K562 (cell line): ENCODE data around the gene SMIM21. TPM values are rescaled to one million over a fixed set of nuclear protein-coding genes. Genes with fewer than 3 reads are reported as not detected.

Experiments used
- ATAC-seq: fragments of 200-7000 bp; cut with Tn5 transposase; 3 replicates; pipeline ENCODE4 v1.9.1; 2020; ENCODE audit warnings: moderate library complexity
- BruUV-seq: library from RNA; stranded (reverse); fragments of 400-500 nt; replicated peaks from 2 replicates; lab custom pipeline; 2021; lab: Mats Ljungman, UMichigan
- CTCF ChIA-PET: fragments of 300-600 bp; formaldehyde crosslinking; extraction: SDS; loops from one replicate; lab custom pipeline; 2021; ENCODE audit warnings: low intra/inter-chr PET ratio; lab: Yijun Ruan, JAX
- POLR2A ChIA-PET: fragments of 300-600, 350-650 bp; sonication (Branson Sonifier 250); formaldehyde crosslinking; extraction: SDS; loops from one replicate; lab custom pipeline; 2021; ENCODE audit warnings: antibody characterized with exemption, inconsistent platforms; lab: Yijun Ruan, JAX
- DNase-seq, 4 experiments: peaks; one replicate each; pipeline versions ENCODE4 v3.0.0 to v3.0.0-alpha.2; 2011 to 2018; ENCODE audit warnings: low spot score in 3 of 4, mixed read lengths in 3 of 4; ENCODE audit errors: extremely low read depth in 1 of 4
- FAIRE-seq: peaks from 2 replicates; lab custom pipeline; 2011; peaks lifted over from hg19 to GRCh38; lab: Jason Lieb, UNC
- H2AFZ ChIP-seq: 2 replicates; pipeline ENCODE4 v1.6.0; 2011; ENCODE audit warnings: low read depth, low read length, control low read depth, inconsistent platforms
- H3K27ac ChIP-seq: fragments of 200-600 bp; 3 replicates; pipeline ENCODE4 v1.8.0; 2011; ENCODE audit warnings: low read depth, mild to moderate bottlenecking, control low read depth, inconsistent platforms, low read length, moderate library complexity, mixed read lengths; ENCODE audit errors: extremely low read depth
- H3K27me3 ChIP-seq, 2 experiments: fragments of 300-600 bp in 1 of 2; 2 replicates in 1 of 2; 3 replicates in 1 of 2; pipeline versions ENCODE4 v1.6.0 to v1.8.0; 2011; ENCODE audit warnings: inconsistent platforms in 2 of 2, low read length in 2 of 2, mild to moderate bottlenecking in 1 of 2, mixed read lengths in 1 of 2, moderate library complexity in 1 of 2; ENCODE audit not compliant: control insufficient read depth in 2 of 2, insufficient read depth in 2 of 2
- H3K36me3 ChIP-seq: fragments of 300-600 bp; 3 replicates; pipeline ENCODE4 v1.8.0; 2011; ENCODE audit warnings: mild to moderate bottlenecking, low read length, inconsistent platforms; ENCODE audit not compliant: control insufficient read depth, insufficient read depth
- H3K4me1 ChIP-seq, 2 experiments: fragments of 200-600 bp in 1 of 2; replicated peaks in 1 of 2; 2 replicates in 1 of 2; 3 replicates in 1 of 2; pipeline versions ENCODE4 v1.5.1 to v1.8.0; 2011; ENCODE audit warnings: inconsistent platforms in 2 of 2, low read length in 2 of 2, mild to moderate bottlenecking in 1 of 2, mixed read lengths in 1 of 2, moderate library complexity in 1 of 2; ENCODE audit not compliant: control insufficient read depth in 2 of 2, insufficient read depth in 2 of 2
- H3K4me2 ChIP-seq: 2 replicates; pipeline ENCODE4 v1.6.1; 2011; ENCODE audit warnings: low read length, control low read depth, inconsistent platforms, mixed read lengths; ENCODE audit not compliant: insufficient read depth
- H3K4me3 ChIP-seq: fragments of 200-600 bp; sonication (generic), shearing (Covaris generic); 2 replicates; pipeline ENCODE4 v1.5.1; 2016; ENCODE audit warnings: control low read depth, inconsistent platforms
- H3K79me2 ChIP-seq: fragments of 200-600 bp; 3 replicates; pipeline ENCODE4 v1.8.0; 2011; ENCODE audit warnings: low read length, inconsistent platforms; ENCODE audit not compliant: control insufficient read depth, insufficient read depth
- H3K9ac ChIP-seq, 2 experiments: 2 replicates each; pipeline versions ENCODE4 v1.6.0 to v1.6.1; 2011; ENCODE audit warnings: low read depth in 2 of 2, low read length in 2 of 2, control low read depth in 1 of 2, inconsistent platforms in 1 of 2, mild to moderate bottlenecking in 1 of 2, mixed read lengths in 1 of 2; ENCODE audit not compliant: insufficient read depth in 1 of 2
- H3K9me1 ChIP-seq: one replicate; pipeline ENCODE4 v1.6.0; 2011; ENCODE audit warnings: inconsistent platforms, mild to moderate bottlenecking, low read length, moderate library complexity; ENCODE audit not compliant: control insufficient read depth, insufficient read depth
- H3K9me3 ChIP-seq: replicated peaks from 2 replicates; pipeline ENCODE4 v1.5.1; 2011; ENCODE audit warnings: low read depth, low read length, inconsistent platforms; ENCODE audit not compliant: control insufficient read depth, insufficient read depth
- H4K20me1 ChIP-seq: replicated peaks from 2 replicates; pipeline ENCODE4 v1.6.1; 2011; ENCODE audit warnings: low read length, inconsistent platforms, mixed read lengths; ENCODE audit not compliant: control insufficient read depth, insufficient read depth
- CCNT2 ChIP-seq: IDR thresholded peaks from 2 replicates; pipeline ENCODE4 v1.6.1; 2011; ENCODE audit warnings: borderline replicate concordance, low read depth, mild to moderate bottlenecking, moderate library complexity, mixed read lengths, low read length; ENCODE audit not compliant: insufficient read length; ENCODE audit errors: extremely low read depth
- CREB5 ChIP-seq: fragments of 250-450 bp; sonication (Bioruptor Pico); IDR thresholded peaks from 2 replicates; pipeline ENCODE4 v1.5.0; 2020; ENCODE audit warnings: mild to moderate bottlenecking
- ILF3 ChIP-seq: fragments of 450-650 bp; IDR thresholded peaks from 2 replicates; pipeline ENCODE4 v1.6.1; 2018; ENCODE audit warnings: antibody characterized with exemption, mild to moderate bottlenecking, moderate library complexity, borderline replicate concordance
- NFATC3 ChIP-seq: fragments of 450-650 bp; IDR thresholded peaks from 2 replicates; pipeline ENCODE4 v1.6.1; 2017; ENCODE audit warnings: mild to moderate bottlenecking
- PCBP2 ChIP-seq: fragments of 200-400 bp; formaldehyde crosslinking; IDR thresholded peaks from 2 replicates; pipeline ENCODE4 v1.6.1; 2018; ENCODE audit warnings: low read length, low read depth, mild to moderate bottlenecking, moderate library complexity; ENCODE audit not compliant: poor library complexity, severe bottlenecking
- TSC22D4 ChIP-seq: fragments of 450-650 bp; IDR thresholded peaks from 2 replicates; pipeline ENCODE4 v1.6.1; 2016; ENCODE audit warnings: missing genetic modification characterization, missing biosample characterization, control low read depth
- ZNF778 ChIP-seq: fragments of 450-650 bp; formaldehyde crosslinking; IDR thresholded peaks from 2 replicates; pipeline ENCODE4 v1.4.0; 2020; ENCODE audit warnings: mild to moderate bottlenecking, moderate library complexity
- WGBS: fragments of 100-300 bp; shearing (Covaris generic); methylation state at CpG from one replicate; pipeline ENCODE4 v1.1.6; 2016; ENCODE audit warnings: low coverage, mixed read lengths; ENCODE audit not compliant: insufficient coverage; ENCODE audit errors: missing lambda C conversion rate; 5-methylcytosine and 5-hydroxymethylcytosine counted together
- in situ Hi-C: fragments of 300-500 bp; cut with MboI; formaldehyde crosslinking; loops from 4 replicates; pipeline ENCODE4 v1.15.0; 2018; ENCODE audit warnings: inconsistent platforms, mixed read lengths
- intact Hi-C: fragments of 100-400 bp; cut with micrococcal nuclease; formaldehyde crosslinking; loops from 2 replicates; pipeline ENCODE4 v1.14.2; 2022
- polyA plus RNA-seq, 8 experiments: library from polyadenylated mRNA; depleted of rRNA in 4 of 8; stranded (reverse) in 5 of 8; unstranded in 3 of 8; fragments of >200 nt; fragmentation: Nextera tagmentation in 2 of 8; fragmentation: Illumina TruSeq in 1 of 8; extraction: Ambion mirVana in 2 of 8; extraction: Trizol in 1 of 8; gene quantifications; 2 replicates each; pipeline versions ENCODE4 v1.2.1 to v1.2.3, GENCODE V29; 2011 to 2014; ENCODE audit warnings: inconsistent platforms in 1 of 8, missing spikeins in 1 of 8
- total RNA-seq, 7 experiments: library from RNA; depleted of rRNA in 6 of 7; stranded (reverse); fragments of >200 nt in 6 of 7; fragmentation: Illumina TruSeq in 2 of 7; extraction: Trizol in 2 of 7; gene quantifications; 2 replicates each; pipeline versions ENCODE4 v1.2.1 to v1.2.3, GENCODE V29; 2011 to 2021; ENCODE audit warnings: low replicate concordance in 1 of 7

Gene SMIM21
- total and polyA plus RNA-seq, 9 of the 15 experiments (the other 6 are each of a cell fraction or from before 2014, with no cell fraction given), result not detected

- Histone ChIP-seq H2AFZ (no peak overlapping the region), H3K9ac (no peak overlapping the region), H3K27me3 (peaks cover 0 to 6% of the 10 kb centered on the region in 2 experiments; a peak in 1 of 5 replicates), H3K27ac (no peak overlapping the region), H3K9me1 (no peaks in the 10 kb centered on the region), H3K4me1 (no peaks in the 10 kb centered on the region), H3K36me3 (no peaks in the 10 kb centered on the region), H4K20me1 (no peaks in the 10 kb centered on the region), H3K9me3 (no peaks in the 10 kb centered on the region), H3K4me2 (no peak overlapping the region), H3K79me2 (no peaks in the 10 kb centered on the region), H3K4me3 (no peak overlapping the region)
- no peak for TF ChIP-seq TSC22D4
- no peak for TF ChIP-seq CCNT2
- no peak for TF ChIP-seq ILF3
- TF ChIP-seq NFATC3, result no peak
- TF ChIP-seq PCBP2, result no peak
- no peak for TF ChIP-seq ZNF778 (CRISPR knock-in tag)
- TF ChIP-seq CREB5 (CRISPR knock-in tag), result no peak
- POLR2A ChIA-PET, result interaction anchor here (0.5 kb wide), 1 partner anchor 235 kb away, joined by 3 read pairs; no protein-coding TSS in a partner anchor
- CTCF ChIA-PET, result no interaction called here
- intact Hi-C loops (no loop called here), in situ Hi-C loops (no loop called here)
- DNase-seq (no peak), FAIRE-seq (no peak), ATAC-seq (no peak)
- no TSS peak for BruUV-seq
- WGBS, result 0% methylated on average over 5 of the region's 5 CpGs
Measured at GRCh38 chr18:75441896-75442295, 14.4 kb upstream of the SMIM21 start.
